Measurements from ENCODE around the gene LRRK1.

The LRRK1 gene, protein sequence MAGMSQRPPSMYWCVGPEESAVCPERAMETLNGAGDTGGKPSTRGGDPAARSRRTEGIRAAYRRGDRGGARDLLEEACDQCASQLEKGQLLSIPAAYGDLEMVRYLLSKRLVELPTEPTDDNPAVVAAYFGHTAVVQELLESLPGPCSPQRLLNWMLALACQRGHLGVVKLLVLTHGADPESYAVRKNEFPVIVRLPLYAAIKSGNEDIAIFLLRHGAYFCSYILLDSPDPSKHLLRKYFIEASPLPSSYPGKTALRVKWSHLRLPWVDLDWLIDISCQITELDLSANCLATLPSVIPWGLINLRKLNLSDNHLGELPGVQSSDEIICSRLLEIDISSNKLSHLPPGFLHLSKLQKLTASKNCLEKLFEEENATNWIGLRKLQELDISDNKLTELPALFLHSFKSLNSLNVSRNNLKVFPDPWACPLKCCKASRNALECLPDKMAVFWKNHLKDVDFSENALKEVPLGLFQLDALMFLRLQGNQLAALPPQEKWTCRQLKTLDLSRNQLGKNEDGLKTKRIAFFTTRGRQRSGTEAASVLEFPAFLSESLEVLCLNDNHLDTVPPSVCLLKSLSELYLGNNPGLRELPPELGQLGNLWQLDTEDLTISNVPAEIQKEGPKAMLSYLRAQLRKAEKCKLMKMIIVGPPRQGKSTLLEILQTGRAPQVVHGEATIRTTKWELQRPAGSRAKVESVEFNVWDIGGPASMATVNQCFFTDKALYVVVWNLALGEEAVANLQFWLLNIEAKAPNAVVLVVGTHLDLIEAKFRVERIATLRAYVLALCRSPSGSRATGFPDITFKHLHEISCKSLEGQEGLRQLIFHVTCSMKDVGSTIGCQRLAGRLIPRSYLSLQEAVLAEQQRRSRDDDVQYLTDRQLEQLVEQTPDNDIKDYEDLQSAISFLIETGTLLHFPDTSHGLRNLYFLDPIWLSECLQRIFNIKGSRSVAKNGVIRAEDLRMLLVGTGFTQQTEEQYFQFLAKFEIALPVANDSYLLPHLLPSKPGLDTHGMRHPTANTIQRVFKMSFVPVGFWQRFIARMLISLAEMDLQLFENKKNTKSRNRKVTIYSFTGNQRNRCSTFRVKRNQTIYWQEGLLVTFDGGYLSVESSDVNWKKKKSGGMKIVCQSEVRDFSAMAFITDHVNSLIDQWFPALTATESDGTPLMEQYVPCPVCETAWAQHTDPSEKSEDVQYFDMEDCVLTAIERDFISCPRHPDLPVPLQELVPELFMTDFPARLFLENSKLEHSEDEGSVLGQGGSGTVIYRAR (N-terminal part only)

DNA sequence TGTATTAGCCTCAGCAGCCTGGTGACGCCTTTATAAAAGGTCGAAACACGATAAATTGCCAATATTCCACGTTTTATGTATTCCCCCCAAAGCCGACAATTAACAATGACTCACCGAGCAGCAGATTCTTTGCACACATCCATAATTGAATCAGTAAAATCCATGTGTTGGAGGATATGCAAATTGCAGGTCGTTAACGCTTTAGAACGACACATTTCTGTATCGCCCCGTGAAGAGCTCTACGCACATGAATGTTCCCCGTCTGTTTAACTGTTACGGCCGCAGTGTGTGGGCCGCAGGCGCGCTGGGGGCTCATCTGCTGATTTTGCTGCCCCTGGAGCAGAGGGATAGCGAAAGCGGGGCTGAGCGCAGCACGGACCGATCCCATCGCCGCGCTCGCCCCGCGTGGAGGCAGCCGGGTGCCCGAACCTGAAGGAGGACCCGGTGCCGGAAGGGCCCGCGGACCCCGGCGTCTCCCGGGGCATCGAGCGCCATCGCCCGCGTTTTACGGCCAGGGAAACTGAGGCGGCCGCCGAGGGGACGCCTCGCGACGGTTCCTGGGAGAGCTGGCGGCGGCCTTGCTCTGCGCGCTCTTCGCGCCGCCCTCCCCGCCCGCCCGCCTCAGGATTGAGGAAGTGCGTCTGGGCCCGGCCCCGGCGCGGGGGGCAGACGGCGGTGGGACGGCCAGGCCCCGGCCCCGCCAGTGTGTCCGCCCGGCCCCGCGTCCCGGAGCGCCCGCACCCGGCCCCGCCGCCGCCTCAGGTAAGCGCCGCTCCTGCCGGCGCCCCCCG is at the start of gene LRRK1:
Gene LRRK1 (plus strand): TSS at position 668 of the 791 bp plus-strand sequence. CDS start 5,276 bp downstream, outside the sequence.
- peak; percentile 42 for DNase-seq

- DNase-seq = peak; percentile 28
Measured at GRCh38 chr15:100873029-100873677, 46.0 kb upstream of the LRRK1 start.

DNA sequence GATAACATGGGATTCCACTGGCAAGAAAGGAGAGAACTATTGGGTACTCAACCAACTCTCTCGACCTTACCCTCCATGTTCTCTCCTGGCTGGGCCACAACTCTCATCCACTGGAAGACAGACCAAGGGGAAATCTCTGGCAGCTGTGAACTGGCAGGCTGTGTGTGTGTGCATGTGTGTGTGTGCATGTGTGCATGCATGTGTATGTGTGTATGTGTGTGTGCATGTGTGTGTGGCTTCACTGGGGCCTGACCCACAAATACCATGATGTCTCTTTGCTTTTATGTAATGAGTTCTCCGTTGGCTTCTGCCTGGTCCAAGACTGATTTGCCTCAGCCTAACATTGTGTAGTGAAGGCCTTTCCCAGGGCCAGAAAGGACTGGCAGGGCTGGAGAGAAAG is 43.7 kb upstream of the LRRK1 start:
- DNase-seq = no peak

GRCh38 chr15:100875976-100876375 is 43.2 kb upstream of the LRRK1 start:
- DNase-seq = no peak

DNA sequence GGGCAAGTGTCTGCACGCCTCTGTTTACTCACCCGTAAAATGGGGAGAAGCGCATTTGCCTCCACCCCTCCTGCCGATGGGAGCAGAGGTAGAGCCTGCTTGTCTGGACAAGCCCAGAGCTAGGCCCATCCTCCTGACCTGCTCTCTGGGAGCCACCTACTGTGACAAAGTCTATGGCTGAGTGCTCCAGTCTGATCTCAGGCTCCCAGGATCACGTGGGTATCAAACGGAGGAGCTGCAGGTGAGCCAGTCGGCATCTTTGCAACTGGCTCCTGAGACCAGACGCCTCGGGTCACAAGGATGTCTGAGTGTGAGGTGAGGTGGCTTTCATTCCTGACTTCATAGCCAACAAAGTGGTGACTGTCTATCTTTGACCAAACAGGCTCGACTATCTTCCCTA is 41.6 kb upstream of the LRRK1 start:
- no peak for DNase-seq

DNA sequence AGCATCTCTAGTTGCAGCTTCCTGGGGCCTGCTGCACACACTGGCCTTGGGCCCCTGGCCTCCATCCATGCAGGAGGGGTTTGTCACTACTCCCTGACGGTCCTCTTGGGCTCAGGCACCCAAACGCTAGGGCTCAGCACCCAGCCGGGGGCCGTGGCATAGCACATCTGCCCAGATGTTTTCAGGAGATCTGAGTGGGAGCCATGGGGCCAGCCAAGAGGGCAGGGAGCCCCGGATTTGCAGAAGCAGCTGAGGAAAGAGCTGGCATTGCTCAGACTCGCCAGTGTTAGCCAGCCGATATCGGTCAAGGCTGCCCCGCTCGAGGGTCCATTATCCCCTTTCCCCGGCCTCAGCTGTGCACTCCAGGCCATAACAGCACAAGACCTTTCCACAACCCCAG is 41.0 kb upstream of the LRRK1 start:
- DNase-seq = no peak

DNA sequence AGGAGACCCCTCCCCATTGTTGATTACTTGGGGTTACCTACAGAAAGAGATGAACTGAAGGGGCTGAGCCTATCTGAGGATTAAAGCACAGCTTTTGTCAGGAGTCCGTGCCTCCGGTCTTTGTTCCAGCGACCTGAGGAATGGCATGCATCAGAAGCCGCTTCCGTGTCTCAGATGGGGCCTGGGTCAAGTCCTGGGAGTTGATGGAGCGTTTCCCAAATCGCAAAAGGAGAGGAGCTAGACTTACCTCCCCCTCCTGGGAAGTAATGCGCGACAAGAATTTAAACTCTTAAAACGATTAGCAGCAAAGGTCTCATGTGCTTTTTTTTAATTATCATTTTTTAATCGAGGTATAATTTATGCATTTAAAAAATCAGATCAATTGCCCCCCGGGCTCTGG is 40.5 kb upstream of the LRRK1 start:
- DNase-seq = no peak

DNA sequence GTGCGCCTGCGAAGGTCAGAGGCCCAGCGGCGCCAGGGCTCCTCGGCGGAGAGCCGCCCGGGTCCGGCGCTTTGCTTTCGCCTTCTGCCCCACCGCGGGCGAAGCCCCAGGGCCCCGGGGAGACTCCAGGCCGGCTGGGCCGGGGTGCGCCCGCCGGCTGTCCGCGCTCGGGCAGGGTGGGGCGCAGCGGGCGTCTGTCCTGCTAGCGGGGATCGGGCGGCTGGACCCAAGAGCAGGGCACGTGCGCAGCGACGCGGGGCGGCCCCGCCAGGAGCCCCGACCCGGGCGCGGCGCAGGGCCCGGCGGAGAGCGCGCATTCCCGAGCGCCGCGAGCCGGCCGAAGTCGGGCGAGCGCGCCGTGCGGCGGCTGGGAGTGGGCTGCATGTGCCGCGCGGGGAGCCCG is 40.1 kb upstream of the LRRK1 start:
- DNase-seq = no peak

GRCh38 chr15:100879464-100880138 is 39.6 kb upstream of the LRRK1 start, which contains the start of gene ALDH1A3:
ALDH1A3 (plus strand) TSS chr15:100879831; CDS start chr15:100879908, 77 bp downstream.
- no peak for DNase-seq

- DNase-seq = no peak
Measured at GRCh38 chr15:100880139-100880896, 38.8 kb upstream of the LRRK1 start.

DNA sequence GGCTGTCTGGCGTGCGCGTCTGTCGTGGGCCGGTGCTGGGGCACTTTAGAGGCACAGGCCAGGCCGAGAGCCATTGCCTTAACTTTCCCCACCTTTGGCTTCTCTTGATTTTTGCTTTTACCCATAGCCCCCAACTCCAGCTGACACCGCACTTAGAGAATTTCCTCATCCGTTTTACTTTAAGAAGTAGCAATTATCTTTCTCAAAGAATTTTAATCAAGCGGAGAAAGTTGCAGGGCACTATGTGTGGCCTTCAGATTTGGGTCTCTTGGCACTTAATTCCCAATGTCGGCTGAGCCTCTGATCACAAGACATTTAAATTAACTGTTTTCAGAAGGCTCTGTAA is 38.3 kb upstream of the LRRK1 start:
- no peak for DNase-seq

GRCh38 chr15:100881573-100882336 is 37.4 kb upstream of the LRRK1 start:
- DNase-seq = no peak

- no peak for DNase-seq
Measured at GRCh38 chr15:100885116-100885515, 34.0 kb upstream of the LRRK1 start.

DNA sequence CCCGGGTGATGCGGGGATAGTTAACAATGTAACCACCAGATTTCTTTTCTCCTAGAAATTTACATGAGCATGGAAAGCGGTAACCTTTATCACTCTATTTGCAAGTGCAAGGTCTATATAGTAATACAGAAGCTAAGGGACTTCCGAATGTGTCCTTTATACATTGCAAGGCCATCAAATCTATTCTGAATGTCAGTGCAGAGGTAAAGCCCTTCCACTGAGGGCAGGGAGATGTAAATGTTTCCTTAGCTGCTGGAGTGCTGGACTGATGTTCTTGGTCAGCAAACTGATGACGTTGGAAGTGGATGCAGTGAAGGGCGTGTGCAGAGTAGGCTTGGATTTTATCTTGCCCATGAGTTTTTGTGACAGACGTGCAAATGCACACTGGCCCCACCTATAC is 33.3 kb upstream of the LRRK1 start:
- no peak for DNase-seq

DNA sequence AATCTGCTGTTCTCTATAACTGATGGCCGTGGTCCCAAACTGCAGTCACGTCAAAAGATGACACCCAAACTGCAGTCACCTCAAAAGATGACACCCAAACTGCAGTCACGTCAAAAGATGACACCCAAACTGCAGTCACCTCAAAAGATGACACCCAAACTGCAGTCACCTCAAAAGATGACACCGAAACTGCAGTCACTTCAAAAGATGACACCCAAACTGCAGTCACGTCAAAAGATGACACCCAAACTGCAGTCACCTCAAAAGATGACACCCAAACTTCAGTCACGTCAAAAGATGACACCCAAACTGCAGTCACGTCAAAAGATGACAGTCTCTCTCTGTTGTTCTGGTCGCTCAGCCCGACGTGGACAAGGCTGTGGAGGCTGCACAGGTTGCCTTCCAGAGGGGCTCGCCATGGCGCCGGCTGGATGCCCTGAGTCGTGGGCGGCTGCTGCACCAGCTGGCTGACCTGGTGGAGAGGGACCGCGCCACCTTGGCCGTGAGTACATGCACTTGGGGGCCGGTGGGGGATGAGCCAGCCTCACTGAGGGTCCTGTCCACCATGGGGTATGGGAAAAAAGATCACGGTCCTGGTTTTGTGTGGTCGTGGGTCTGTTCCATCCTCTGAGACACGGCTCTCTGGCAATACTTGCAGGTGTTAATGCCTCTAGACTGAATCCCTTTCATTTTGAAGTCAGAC is 31.8 kb upstream of the LRRK1 start:
- DNase-seq = no peak

DNA sequence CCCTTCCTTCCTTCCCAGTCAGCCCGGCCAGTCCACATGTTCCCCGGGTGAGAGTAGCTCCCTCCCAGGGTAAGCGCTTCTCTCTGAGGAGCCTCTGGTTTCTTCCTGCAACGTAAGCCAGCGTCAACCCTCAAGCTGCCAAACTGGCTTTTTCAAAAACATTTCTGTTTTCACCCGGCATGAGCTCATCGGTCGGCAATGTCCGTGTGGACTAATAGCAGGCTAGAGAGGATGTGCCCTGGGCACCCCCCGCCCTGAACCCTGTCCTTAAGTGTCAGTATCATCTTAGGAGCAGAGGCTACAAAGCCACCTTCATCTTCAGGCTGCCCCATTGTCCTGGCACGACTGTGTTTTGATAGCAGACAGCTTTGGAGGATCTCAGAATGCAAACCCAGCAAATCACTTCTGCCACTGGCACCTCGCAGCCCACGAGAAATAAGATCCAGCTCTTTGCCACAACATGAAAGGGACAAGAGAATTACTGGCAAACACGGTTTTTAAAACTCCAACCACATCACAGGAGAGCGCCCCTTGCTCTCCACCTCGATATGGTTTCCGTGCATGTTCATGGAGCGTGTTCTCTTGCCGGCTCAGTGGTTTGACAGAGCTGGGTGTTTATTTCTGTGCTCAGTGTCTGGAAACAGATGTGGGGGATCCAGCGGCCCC is 29.6 kb upstream of the LRRK1 start:
- no peak for DNase-seq

DNA sequence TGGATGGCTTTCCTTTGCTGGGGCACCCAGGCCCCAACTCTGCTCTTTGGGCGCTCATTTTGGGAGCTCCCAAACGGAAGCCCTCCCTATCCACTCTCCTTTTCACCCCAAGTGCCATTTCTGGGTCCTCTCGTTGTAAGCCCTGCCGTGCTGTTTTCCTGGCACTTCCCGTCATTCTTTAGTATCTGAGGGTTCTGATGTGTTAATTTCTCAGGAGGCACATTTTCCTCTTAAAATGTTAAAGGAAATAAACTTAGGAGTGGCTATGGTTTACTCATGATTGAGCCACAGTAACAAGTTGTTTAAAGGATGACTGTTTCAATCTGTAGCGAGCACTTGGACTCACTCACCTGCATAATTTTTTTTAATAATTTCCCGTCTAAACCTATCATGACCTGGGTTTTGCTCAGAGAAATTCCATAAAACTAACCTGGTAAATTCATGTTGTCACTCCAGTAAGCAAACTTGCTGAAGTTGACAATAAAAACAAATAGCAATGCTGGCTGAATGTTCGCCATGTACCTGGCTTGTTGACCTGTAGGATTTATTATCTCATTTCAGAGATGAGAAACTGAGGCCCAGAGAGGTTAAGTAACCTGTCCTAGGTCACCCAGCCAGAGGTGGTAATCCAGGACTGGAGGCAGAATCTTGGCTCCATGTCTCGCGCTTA is 29.0 kb upstream of the LRRK1 start:
- no peak for DNase-seq

GRCh38 chr15:100890850-100891249 is 28.3 kb upstream of the LRRK1 start:
- DNase-seq = no peak
